ENCODE measurements around the gene CRISPLD2. TPM values are rescaled to one million over a fixed set of nuclear protein-coding genes. Genes with fewer than 3 reads are reported as not detected.

The CRISPLD2 gene
- total RNA-seq, 1 experiment from 2014 or later: 0.28 TPM

- H3K36me3 Mint-ChIP-seq (ENCODE audit: insufficient read depth, unreplicated experiment): no peaks in the 10 kb centered on the region
- H3K4me1 Mint-ChIP-seq (ENCODE audit: insufficient read depth, unreplicated experiment): no peaks in the 10 kb centered on the region
- TF ChIP-seq CTCF (IDR thresholded peaks at IDR 0.05; ENCODE audit: unreplicated experiment): no peak
- ChIA-PET CTCF (interaction anchor here (0.6 kb wide), 1 partner anchor 54 kb away, joined by 4 read pairs; no protein-coding TSS in a partner anchor), POLR2A (no interaction called here)
- BruUV-seq (replicated peaks): no TSS peak
- DNase-seq (ENCODE audit: unreplicated experiment): no peak
- H3K27me3 Mint-ChIP-seq (ENCODE audit: insufficient read depth, unreplicated experiment): peaks cover 37% of the 10 kb centered on the region
- intact Hi-C loops (cut with micrococcal nuclease): no loop called here
- no peak overlapping the region for H3K4me3 Mint-ChIP-seq (ENCODE audit: unreplicated experiment)
- no peak overlapping the region for H3K27ac Mint-ChIP-seq (ENCODE audit: low read depth, unreplicated experiment)
- H3K9me3 Mint-ChIP-seq (ENCODE audit: unreplicated experiment): no peaks in the 10 kb centered on the region
Measured at GRCh38 chr16:84811529-84811928, 8.3 kb upstream of the CRISPLD2 start.

GRCh38 chr16:84813141-84813934, 6.4 kb upstream of the CRISPLD2 start:
- Mint-ChIP-seq H3K4me1 (ENCODE audit: insufficient read depth, unreplicated experiment) (no peaks in the 10 kb centered on the region), H3K4me3 (ENCODE audit: unreplicated experiment) (no peak overlapping the region), H3K9me3 (ENCODE audit: unreplicated experiment) (no peaks in the 10 kb centered on the region), H3K27me3 (ENCODE audit: insufficient read depth, unreplicated experiment) (peaks cover 37% of the 10 kb centered on the region), H3K36me3 (ENCODE audit: insufficient read depth, unreplicated experiment) (no peaks in the 10 kb centered on the region), H3K27ac (ENCODE audit: low read depth, unreplicated experiment) (no peak overlapping the region)
- ChIA-PET CTCF (interaction anchor here (0.6 to 1.3 kb wide), 3 partner anchors 25 to 178 kb away, joined by 3 to 6 read pairs (median 4); no protein-coding TSS in a partner anchor), POLR2A (no interaction called here)
- intact Hi-C loops (cut with micrococcal nuclease): no loop called here
- no TSS peak for BruUV-seq (replicated peaks)
- TF ChIP-seq CTCF (IDR thresholded peaks at IDR 0.05; ENCODE audit: unreplicated experiment): no peak
- DNase-seq (ENCODE audit: unreplicated experiment): no peak

DNA sequence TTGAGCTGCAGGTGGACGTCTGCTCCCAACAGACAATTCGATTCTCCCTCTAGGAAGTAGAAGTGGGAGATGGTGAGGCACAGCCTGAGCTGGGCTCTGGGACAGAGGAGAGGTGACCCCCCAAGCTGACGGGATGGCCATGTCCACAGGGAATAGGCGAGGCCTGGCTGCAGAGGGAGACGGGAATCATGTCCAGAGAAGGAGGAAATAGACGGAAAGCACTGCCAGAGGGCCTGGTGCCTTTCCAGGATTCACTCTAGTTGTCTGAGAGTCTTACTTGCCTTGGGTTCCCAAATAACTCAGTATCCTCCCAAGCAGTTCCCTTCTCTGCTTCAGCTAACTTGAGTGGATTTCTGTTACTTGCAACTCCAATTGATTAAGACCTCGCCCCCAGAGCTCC, 4.3 kb upstream of the CRISPLD2 start:
- intact Hi-C loops (cut with micrococcal nuclease): no loop called here
- Mint-ChIP-seq H3K4me1 (ENCODE audit: insufficient read depth, unreplicated experiment) (peaks cover 6% of the 10 kb centered on the region), H3K27me3 (ENCODE audit: insufficient read depth, unreplicated experiment) (peaks cover 45% of the 10 kb centered on the region), H3K4me3 (ENCODE audit: unreplicated experiment) (no peak overlapping the region), H3K36me3 (ENCODE audit: insufficient read depth, unreplicated experiment) (no peaks in the 10 kb centered on the region), H3K9me3 (ENCODE audit: unreplicated experiment) (no peaks in the 10 kb centered on the region), H3K27ac (ENCODE audit: low read depth, unreplicated experiment) (no peak overlapping the region)
- CTCF ChIA-PET: interaction anchor here (0.6 to 0.8 kb wide), 2 partner anchors 17 to 844 kb away, joined by 3 read pairs; no protein-coding TSS in a partner anchor
- POLR2A ChIA-PET: no interaction called here
- DNase-seq (ENCODE audit: unreplicated experiment): no peak
- BruUV-seq (replicated peaks): no TSS peak
- TF ChIP-seq CTCF (IDR thresholded peaks at IDR 0.05; ENCODE audit: unreplicated experiment): no peak

DNA sequence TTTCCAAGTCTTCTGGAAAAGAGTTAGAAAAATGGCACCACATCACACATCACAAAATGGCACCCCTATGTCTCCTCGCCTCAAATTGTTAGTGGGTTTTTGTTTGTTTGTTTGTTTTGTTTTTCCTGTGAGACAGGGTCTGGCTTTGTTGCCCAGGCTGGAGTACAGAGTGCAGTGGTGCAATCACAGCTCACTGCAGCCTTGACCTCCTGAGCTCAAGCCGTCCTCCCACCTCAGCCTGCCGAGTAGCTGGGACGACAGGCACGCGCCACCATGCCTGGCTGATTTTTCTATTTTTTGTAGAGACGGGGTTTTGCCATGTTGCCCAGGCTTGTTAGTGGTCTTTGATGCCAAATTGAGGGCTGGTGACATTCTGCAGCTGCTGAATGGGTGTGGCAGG, 3.8 kb upstream of the CRISPLD2 start:
- intact Hi-C loops (cut with micrococcal nuclease): no loop called here
- no TSS peak for BruUV-seq (replicated peaks)
- H3K36me3 Mint-ChIP-seq (ENCODE audit: insufficient read depth, unreplicated experiment): no peaks in the 10 kb centered on the region
- no peak overlapping the region for H3K27ac Mint-ChIP-seq (ENCODE audit: low read depth, unreplicated experiment)
- POLR2A ChIA-PET: no interaction called here
- no peak for DNase-seq (ENCODE audit: unreplicated experiment)
- TF ChIP-seq CTCF (IDR thresholded peaks at IDR 0.05; ENCODE audit: unreplicated experiment): no peak
- CTCF ChIA-PET: interaction anchor here (0.6 kb wide), 1 partner anchor 843 kb away, joined by 3 read pairs; no protein-coding TSS in a partner anchor
- no peak overlapping the region for H3K4me3 Mint-ChIP-seq (ENCODE audit: unreplicated experiment)
- no peaks in the 10 kb centered on the region for H3K9me3 Mint-ChIP-seq (ENCODE audit: unreplicated experiment)
- H3K4me1 Mint-ChIP-seq (ENCODE audit: insufficient read depth, unreplicated experiment): peaks cover 6% of the 10 kb centered on the region
- H3K27me3 Mint-ChIP-seq (ENCODE audit: insufficient read depth, unreplicated experiment): peaks cover 51% of the 10 kb centered on the region

Measured in MCF 10A (cell line).